HepG2 (cell line): ENCODE results near the gene PADI6.

Experiments
- GABPB1 ChIP-seq: IDR thresholded peaks from 2 replicates; pipeline ENCODE4 v1.6.1; 2016; ENCODE audit warnings: mild to moderate bottlenecking, missing genetic modification reagents, moderate library complexity, missing compliant biosample characterization
- KLF12 ChIP-seq: sonication (generic); formaldehyde crosslinking; IDR thresholded peaks from 2 replicates; pipeline ENCODE4 v1.4.0; 2020; ENCODE audit warnings: missing genetic modification reagents, borderline replicate concordance
- MXI1 ChIP-seq: IDR thresholded peaks from 3 replicates; pipeline ENCODE4 v1.6.1; 2012; ENCODE audit warnings: low read depth, low read length, inconsistent platforms, borderline replicate concordance
- NCOA1 ChIP-seq: sonication (generic); formaldehyde crosslinking; IDR thresholded peaks from 2 replicates; pipeline ENCODE4 v1.9.0; 2021; ENCODE audit warnings: missing genetic modification reagents
- SIN3A ChIP-seq: IDR thresholded peaks from 2 replicates; pipeline ENCODE4 v1.6.1; 2011; ENCODE audit warnings: low read depth, mild to moderate bottlenecking, control low read depth, low read length, borderline replicate concordance
- SMC3 ChIP-seq: IDR thresholded peaks from 2 replicates; pipeline ENCODE4 v1.6.1; 2011; ENCODE audit warnings: low read length, improper control_type of control experiment
- TBP ChIP-seq: sonication (generic); formaldehyde crosslinking; IDR thresholded peaks from 2 replicates; pipeline ENCODE4 v1.5.0; 2020; ENCODE audit warnings: missing genetic modification reagents
- ZNF143 ChIP-seq: sonication (generic); formaldehyde crosslinking; IDR thresholded peaks from 2 replicates; pipeline ENCODE4 v1.4.0; 2020; ENCODE audit warnings: missing genetic modification reagents
- ZSCAN30 ChIP-seq: sonication (generic); formaldehyde crosslinking; IDR thresholded peaks from 2 replicates; pipeline ENCODE4 v1.5.0; 2020; ENCODE audit warnings: mild to moderate bottlenecking, missing genetic modification reagents
- TF ChIP-seq, protein P1 (sequence below): sonication (generic); formaldehyde crosslinking; IDR thresholded peaks from 2 replicates; pipeline ENCODE4 v1.5.0; 2020; ENCODE audit warnings: mild to moderate bottlenecking, missing genetic modification reagents, moderate library complexity
- TF ChIP-seq, protein P2 (sequence below): sonication (generic); formaldehyde crosslinking; IDR thresholded peaks from 2 replicates; pipeline ENCODE4 v1.4.0; 2020; ENCODE audit warnings: missing genetic modification reagents

DNA sequence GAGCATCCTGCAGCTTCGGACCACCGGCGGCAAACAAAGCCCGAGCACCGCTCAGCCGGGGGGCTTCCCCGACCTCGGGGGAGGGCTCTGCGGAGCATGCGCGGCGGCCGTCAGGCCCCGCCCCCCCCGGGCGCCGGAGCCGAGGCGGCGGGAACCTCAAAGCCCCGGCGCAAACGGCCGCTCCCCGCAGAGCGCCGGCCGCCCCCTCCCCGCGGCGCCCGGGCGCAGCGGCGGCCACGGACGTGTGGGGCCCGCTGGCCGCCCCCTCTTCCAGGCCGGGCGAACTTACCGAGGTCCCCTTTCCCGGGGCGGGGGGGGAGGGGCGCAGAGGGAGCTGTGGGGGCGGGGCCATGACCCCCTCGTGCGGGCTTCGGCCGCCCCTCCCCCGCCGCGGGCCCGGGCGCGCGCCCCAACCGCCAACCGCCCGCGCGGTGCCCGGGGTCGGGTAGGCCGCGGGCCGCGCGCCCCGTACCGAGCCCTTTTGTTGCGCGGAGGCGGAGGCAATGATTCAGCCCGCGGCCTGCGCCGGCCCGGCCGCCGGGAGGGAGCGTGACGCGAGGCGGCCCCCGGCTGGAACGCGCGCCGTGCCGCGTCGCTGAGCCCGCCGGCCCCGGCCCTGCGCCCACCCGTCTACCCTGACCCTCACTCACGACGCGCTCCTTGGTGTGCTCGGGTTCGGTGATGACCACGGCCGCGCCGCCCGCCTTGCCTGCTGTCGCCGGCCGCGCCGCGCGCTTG is 65.8 kb downstream of the PADI6 start:
- TF ChIP-seq MXI1 (no peak), KLF12 (CRISPR knock-in tag) (no peak), ZNF143 (CRISPR knock-in tag) (no peak), NCOA1 (CRISPR knock-in tag) (no peak), SIN3A (peak; percentile 36; the same call in 1 of the 2 replicates), GABPB1 (CRISPR knock-in tag) (no peak), SMC3 (no peak), TBP (no peak), ZSCAN30 (CRISPR knock-in tag) (no peak)
- TF ChIP-seq, protein P1, sequence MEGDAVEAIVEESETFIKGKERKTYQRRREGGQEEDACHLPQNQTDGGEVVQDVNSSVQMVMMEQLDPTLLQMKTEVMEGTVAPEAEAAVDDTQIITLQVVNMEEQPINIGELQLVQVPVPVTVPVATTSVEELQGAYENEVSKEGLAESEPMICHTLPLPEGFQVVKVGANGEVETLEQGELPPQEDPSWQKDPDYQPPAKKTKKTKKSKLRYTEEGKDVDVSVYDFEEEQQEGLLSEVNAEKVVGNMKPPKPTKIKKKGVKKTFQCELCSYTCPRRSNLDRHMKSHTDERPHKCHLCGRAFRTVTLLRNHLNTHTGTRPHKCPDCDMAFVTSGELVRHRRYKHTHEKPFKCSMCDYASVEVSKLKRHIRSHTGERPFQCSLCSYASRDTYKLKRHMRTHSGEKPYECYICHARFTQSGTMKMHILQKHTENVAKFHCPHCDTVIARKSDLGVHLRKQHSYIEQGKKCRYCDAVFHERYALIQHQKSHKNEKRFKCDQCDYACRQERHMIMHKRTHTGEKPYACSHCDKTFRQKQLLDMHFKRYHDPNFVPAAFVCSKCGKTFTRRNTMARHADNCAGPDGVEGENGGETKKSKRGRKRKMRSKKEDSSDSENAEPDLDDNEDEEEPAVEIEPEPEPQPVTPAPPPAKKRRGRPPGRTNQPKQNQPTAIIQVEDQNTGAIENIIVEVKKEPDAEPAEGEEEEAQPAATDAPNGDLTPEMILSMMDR (CRISPR knock-in tag), result no peak
- TF ChIP-seq, protein P2, sequence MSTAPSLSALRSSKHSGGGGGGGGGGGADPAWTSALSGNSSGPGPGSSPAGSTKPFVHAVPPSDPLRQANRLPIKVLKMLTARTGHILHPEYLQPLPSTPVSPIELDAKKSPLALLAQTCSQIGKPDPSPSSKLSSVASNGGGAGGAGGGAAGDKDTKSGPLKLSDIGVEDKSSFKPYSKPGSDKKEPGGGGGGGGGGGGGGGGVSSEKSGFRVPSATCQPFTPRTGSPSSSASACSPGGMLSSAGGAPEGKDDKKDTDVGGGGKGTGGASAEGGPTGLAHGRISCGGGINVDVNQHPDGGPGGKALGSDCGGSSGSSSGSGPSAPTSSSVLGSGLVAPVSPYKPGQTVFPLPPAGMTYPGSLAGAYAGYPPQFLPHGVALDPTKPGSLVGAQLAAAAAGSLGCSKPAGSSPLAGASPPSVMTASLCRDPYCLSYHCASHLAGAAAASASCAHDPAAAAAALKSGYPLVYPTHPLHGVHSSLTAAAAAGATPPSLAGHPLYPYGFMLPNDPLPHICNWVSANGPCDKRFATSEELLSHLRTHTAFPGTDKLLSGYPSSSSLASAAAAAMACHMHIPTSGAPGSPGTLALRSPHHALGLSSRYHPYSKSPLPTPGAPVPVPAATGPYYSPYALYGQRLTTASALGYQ (CRISPR knock-in tag), result no peak
